Suprapubic skin (tissue), 3 donors: ENCODE data around the gene CYFIP1.

ENCODE experiments used
- EP300 ChIP-seq: sonication (generic); formaldehyde crosslinking; IDR thresholded peaks from one replicate; pipeline ENCODE4 v1.6.1; 2017; ENCODE audit warnings: antibody characterized with exemption
- POLR2A ChIP-seq, 2 donors: fragments of 450-650 bp; IDR thresholded peaks; one replicate each; pipeline ENCODE4 v1.6.1; 2017; ENCODE audit warnings: antibody characterized with exemption in 2 of 2, mild to moderate bottlenecking in 2 of 2, moderate library complexity in 2 of 2
- TF ChIP-seq, protein P1 (sequence below), 2 donors: fragments of 200-600 bp in 1 of 2; fragments of 450-650 bp in 1 of 2; sonication (generic) in 1 of 2; IDR thresholded peaks; one replicate each; pipeline ENCODE4 v1.5.1; 2016 to 2019; ENCODE audit warnings: antibody characterized with exemption in 2 of 2, mild to moderate bottlenecking in 1 of 2, moderate library complexity in 1 of 2

- TF ChIP-seq, protein P1, sequence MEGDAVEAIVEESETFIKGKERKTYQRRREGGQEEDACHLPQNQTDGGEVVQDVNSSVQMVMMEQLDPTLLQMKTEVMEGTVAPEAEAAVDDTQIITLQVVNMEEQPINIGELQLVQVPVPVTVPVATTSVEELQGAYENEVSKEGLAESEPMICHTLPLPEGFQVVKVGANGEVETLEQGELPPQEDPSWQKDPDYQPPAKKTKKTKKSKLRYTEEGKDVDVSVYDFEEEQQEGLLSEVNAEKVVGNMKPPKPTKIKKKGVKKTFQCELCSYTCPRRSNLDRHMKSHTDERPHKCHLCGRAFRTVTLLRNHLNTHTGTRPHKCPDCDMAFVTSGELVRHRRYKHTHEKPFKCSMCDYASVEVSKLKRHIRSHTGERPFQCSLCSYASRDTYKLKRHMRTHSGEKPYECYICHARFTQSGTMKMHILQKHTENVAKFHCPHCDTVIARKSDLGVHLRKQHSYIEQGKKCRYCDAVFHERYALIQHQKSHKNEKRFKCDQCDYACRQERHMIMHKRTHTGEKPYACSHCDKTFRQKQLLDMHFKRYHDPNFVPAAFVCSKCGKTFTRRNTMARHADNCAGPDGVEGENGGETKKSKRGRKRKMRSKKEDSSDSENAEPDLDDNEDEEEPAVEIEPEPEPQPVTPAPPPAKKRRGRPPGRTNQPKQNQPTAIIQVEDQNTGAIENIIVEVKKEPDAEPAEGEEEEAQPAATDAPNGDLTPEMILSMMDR (IDR thresholded peaks at IDR 0.05) = no peak
- TF ChIP-seq EP300 (no peak), POLR2A (IDR thresholded peaks at IDR 0.05) (no peak)
Observed at GRCh38 chr15:22966321-22967083, 13.7 kb downstream of the CYFIP1 start.
